SKM-1 (cell line): Measurements from ENCODE around the gene SMAD3.

Experiments used
- DNase-seq: peaks from one replicate; lab custom pipeline; 2025; ENCODE audit not compliant: unreplicated experiment; lab: John Stamatoyannopoulos, UW

Gene SMAD3

DNA sequence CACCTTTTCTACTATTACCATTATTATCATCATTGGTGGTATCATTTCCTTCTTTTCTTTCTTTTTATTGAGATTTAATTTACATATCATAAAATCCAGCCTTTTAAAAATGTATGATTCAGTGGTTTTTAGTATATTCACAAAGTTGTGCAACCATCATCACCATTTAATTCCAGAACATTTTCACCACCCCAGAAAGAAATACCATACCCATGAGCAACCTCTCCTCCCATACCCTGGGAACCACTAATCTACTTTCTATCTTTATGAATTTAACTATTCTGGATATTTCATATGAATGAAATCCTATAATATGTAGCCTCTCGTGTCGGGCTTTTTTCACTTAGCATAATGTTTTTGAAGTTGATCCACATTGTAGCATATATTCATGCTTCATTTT lies 159.9 kb downstream of the SMAD3 start:
- DNase-seq, result no peak

DNA sequence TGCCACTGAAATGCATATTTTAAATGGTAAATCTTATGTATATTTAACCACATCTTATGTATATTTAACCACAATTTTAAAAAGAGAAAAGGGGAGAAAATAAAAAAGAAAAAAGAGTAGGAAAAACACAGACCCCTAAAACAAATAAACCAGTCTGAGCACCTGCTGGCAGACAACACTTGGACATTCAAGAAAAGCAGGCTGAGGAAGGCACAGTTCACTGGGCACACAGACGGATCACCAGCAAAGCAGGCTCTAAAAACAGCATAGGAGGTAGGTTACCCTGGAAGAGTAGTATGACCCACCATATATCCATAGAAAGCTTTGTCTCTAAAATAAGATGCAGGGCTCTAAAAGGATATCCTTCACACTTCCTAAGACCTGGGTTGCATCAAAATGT lies 162.0 kb downstream of the SMAD3 start:
- DNase-seq, result no peak

DNA sequence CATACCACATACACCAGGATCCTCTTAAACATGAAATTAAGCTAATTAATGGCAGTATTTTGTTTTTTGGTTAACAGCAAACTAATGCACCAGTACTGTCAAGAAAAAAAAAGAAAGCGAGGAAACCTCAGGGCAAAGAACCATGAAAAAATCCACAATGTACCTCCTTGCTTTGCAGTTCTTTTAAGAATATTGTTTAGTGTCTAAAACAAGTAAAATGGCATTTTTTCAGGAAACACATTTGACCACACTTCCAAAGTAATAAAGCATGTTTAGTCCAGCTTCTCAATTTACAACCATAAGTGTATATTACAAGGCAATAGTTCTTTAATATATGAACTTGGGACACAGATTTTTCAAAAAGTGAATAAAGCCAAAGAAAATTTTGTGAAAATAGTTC lies 162.4 kb downstream of the SMAD3 start:
- no peak for DNase-seq

GRCh38 chr15:67228286-67228685 lies 162.9 kb downstream of the SMAD3 start:
- no peak for DNase-seq

- no peak for DNase-seq
These were observed 165.1 kb downstream of the SMAD3 start for GRCh38 chr15:67230504-67230903.

- no peak for DNase-seq
These were observed 167.2 kb downstream of the SMAD3 start for GRCh38 chr15:67232591-67232990.

GRCh38 chr15:67240235-67241131 lies 175.1 kb downstream of the SMAD3 start:
- peak; percentile 9 for DNase-seq

- no peak for DNase-seq
These were observed 175.9 kb downstream of the SMAD3 start for GRCh38 chr15:67241132-67241855.

DNA sequence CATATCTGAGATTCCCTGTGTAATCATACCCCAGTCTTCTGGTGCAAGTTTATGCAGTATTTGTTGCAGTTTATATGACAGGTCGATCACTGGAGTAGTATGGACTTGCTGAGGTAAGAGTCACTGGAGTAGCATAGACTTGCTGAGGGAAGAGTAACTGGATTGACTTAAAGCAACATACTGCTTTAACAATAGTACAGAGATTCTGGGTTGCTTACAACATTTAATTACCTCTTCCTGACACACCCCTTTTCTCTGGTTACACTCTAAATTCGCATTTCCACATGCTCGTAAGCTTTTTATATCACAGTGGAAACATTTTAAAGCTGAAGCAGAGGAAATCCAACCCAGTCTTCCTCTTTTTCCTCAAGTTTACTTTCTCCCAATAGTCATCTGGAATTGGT lies 177.3 kb downstream of the SMAD3 start:
- peak; percentile 30 for DNase-seq
